Activated B cell treated with CpG ODN at 0.5 μM for 24 hours (primary cell): ENCODE results near the gene GGACT. TPM values are rescaled to one million over a fixed set of nuclear protein-coding genes. Genes with fewer than 3 reads are reported as not detected.

Source experiments
- ATAC-seq: fragments of 200-7000 bp; cut with Tn5 transposase; one replicate; pipeline ENCODE4 v1.10.0; 2021; ENCODE audit warnings: low read depth, mild to moderate bottlenecking, moderate library complexity
- CTCF ChIA-PET: fragments of 350-600 bp; sonication (Branson Sonifier 250); formaldehyde crosslinking; loops from one replicate; lab custom pipeline; 2021; ENCODE audit warnings: antibody characterized with exemption; lab: Charles Lee
- POLR2A ChIA-PET: fragments of 350-600 bp; sonication (Branson Sonifier 250); formaldehyde crosslinking; loops from one replicate; lab custom pipeline; 2021; ENCODE audit warnings: antibody characterized with exemption; lab: Charles Lee
- DNase-seq: peaks from one replicate; pipeline ENCODE4 v3.0.0; 2022
- H3K27ac Mint-ChIP-seq: one replicate; pipeline ENCODE4 v1.8.0; 2020; ENCODE audit warnings: mixed read lengths
- H3K27me3 Mint-ChIP-seq: one replicate; pipeline ENCODE4 v1.8.0; 2021; ENCODE audit warnings: mixed read lengths
- H3K36me3 Mint-ChIP-seq: one replicate; pipeline ENCODE4 v1.8.0; 2021; ENCODE audit warnings: low read depth, mixed read lengths
- H3K4me1 Mint-ChIP-seq: one replicate; pipeline ENCODE4 v1.8.0; 2021; ENCODE audit warnings: mixed read lengths
- H3K4me3 Mint-ChIP-seq: one replicate; pipeline ENCODE4 v1.8.0; 2020; ENCODE audit warnings: mild to moderate bottlenecking, mixed read lengths
- H3K9me3 Mint-ChIP-seq: one replicate; pipeline ENCODE4 v1.8.0; 2020; ENCODE audit warnings: mixed read lengths
- intact Hi-C: fragments of 100-400 bp; cut with micrococcal nuclease; formaldehyde crosslinking; loops from one replicate; pipeline ENCODE4 v1.15.1; 2024
- total RNA-seq: library from RNA; stranded (reverse); gene quantifications from 2 replicates; pipeline ENCODE4 v1.2.3, GENCODE V29; 2022
- TF ChIP-seq, protein P1 (sequence below): fragments of 200-600 bp; IDR thresholded peaks from one replicate; pipeline ENCODE4 v1.8.0; 2022; ENCODE audit warnings: antibody characterized with exemption, mild to moderate bottlenecking

GGACT gene
- total RNA-seq, 1 donor from 2014 or later: 6.5 TPM

DNA sequence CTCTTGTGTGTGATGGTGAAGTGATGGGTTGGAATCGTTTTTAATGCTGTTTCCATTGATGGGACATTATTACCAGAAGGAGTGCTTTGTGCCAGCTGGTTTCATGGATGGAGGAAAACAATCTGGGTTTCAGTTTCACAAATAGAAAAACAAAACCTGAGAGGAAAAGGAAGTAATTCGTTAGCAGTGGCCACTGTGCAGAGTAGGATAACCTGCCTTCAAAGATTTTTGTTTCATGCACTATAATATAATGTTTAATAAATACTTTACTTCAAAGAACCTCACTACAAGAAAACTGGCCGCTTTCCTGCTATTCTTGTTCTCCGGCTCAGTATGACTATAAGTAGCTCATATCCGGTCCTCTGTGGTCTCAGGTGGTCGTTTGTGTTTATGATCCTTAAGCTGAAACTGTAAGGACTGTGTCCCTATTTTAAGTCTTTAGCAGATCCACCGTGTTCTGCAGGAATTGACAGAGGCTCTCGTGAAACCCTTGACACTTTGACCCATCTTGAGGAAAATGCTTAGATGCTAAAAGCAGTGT is 104.7 kb downstream of the GGACT start:
- no peak for ATAC-seq
- no peaks in the 10 kb centered on the region for H3K9me3 Mint-ChIP-seq
- no peak overlapping the region for H3K27ac Mint-ChIP-seq
- peaks cover 6% of the 10 kb centered on the region for H3K4me1 Mint-ChIP-seq
- intact Hi-C loops: no loop called here
- TF ChIP-seq, protein P1, sequence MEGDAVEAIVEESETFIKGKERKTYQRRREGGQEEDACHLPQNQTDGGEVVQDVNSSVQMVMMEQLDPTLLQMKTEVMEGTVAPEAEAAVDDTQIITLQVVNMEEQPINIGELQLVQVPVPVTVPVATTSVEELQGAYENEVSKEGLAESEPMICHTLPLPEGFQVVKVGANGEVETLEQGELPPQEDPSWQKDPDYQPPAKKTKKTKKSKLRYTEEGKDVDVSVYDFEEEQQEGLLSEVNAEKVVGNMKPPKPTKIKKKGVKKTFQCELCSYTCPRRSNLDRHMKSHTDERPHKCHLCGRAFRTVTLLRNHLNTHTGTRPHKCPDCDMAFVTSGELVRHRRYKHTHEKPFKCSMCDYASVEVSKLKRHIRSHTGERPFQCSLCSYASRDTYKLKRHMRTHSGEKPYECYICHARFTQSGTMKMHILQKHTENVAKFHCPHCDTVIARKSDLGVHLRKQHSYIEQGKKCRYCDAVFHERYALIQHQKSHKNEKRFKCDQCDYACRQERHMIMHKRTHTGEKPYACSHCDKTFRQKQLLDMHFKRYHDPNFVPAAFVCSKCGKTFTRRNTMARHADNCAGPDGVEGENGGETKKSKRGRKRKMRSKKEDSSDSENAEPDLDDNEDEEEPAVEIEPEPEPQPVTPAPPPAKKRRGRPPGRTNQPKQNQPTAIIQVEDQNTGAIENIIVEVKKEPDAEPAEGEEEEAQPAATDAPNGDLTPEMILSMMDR: no peak
- DNase-seq: no peak
- ChIA-PET POLR2A (no interaction called here), CTCF (no interaction called here)
- no peaks in the 10 kb centered on the region for H3K36me3 Mint-ChIP-seq
- no peaks in the 10 kb centered on the region for H3K27me3 Mint-ChIP-seq
- no peak overlapping the region for H3K4me3 Mint-ChIP-seq

DNA sequence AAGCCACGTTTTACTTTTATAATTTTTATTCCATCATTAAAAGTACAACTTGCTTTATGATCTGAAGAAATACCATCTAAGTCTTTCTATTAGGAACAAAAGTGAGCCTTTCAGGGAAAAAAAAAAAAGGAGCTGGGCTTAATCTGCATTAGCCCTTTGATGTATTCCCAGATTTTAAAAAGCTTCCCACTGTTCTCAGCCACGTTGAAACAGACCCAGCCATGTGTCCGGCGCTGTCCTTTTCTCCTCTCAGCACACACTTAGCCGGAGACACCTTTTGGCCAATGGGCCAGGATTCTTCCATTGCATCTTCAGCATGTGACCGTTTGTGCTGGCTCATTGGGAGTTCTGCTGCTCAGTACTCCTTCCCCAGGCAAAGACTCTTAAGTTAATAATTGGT is 105.5 kb downstream of the GGACT start:
- Mint-ChIP-seq H3K36me3 (no peaks in the 10 kb centered on the region), H3K27ac (no peak overlapping the region), H3K4me1 (peaks cover 6% of the 10 kb centered on the region), H3K9me3 (no peaks in the 10 kb centered on the region), H3K4me3 (no peak overlapping the region), H3K27me3 (no peaks in the 10 kb centered on the region)
- CTCF ChIA-PET: no interaction called here
- DNase-seq (no peak), ATAC-seq (no peak)
- TF ChIP-seq, protein P1: no peak
- intact Hi-C loops: no loop called here
- POLR2A ChIA-PET: no interaction called here

DNA sequence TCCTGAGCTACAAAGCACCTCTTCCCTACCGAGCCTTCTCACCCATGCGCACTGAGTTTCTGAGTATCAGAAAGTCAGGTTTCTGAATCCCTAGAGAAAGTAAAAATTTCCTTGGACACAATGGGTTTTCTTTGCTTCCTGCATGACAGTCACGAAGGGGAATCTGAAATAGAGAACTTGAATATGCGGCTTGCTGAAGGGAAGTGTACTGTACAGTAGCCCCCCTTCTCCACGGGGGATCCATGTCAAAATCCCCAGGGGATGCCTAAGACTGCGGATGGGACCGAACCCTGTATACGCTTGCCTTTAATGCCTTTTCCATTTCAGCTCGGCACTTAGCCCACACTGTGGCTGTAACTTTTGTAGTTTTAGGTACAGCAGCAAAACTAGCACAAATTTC is 107.9 kb downstream of the GGACT start:
- DNase-seq (no peak), ATAC-seq (no peak)
- Mint-ChIP-seq H3K27me3 (no peaks in the 10 kb centered on the region), H3K9me3 (no peaks in the 10 kb centered on the region), H3K36me3 (no peaks in the 10 kb centered on the region), H3K4me1 (peaks cover 9% of the 10 kb centered on the region), H3K27ac (no peak overlapping the region), H3K4me3 (no peak overlapping the region)
- ChIA-PET CTCF (no interaction called here), POLR2A (no interaction called here)
- TF ChIP-seq, protein P1: no peak
- intact Hi-C loops: no loop called here

Other genes with a start within 250 kb of the GGACT start
- 13.6 and 17.0 TPM in 2 replicates for gene TMTC4, start 86.0 kb upstream of the GGACT start, total RNA-seq